Left ventricle myocardium superior (tissue), 1 donor: Measurements from ENCODE around the gene ACTL6B. TPM values are rescaled to one million over a fixed set of nuclear protein-coding genes. Genes with fewer than 3 reads are reported as not detected.

Source experiments
- ATAC-seq: fragments of 200-7000 bp; cut with Tn5 transposase; one replicate; pipeline ENCODE4 v1.9.1; 2020; ENCODE audit warnings: mild to moderate bottlenecking, moderate library complexity
- DNase-seq: peaks from one replicate; pipeline ENCODE4 v3.0.0-alpha.2; 2020
- intact Hi-C: fragments of 100-400 bp; cut with micrococcal nuclease; formaldehyde crosslinking; loops from one replicate; pipeline ENCODE4 v1.11.0; 2022
- total RNA-seq: library from RNA; stranded (reverse); fragmentation: NEBNext Ultra II Directional; extraction: Animal tissue kit (Norgen Biotek cat#: 25700); gene quantifications from one replicate; pipeline ENCODE4 v1.2.1, GENCODE V29; 2021
- donor health status: DM: no; HTN: yes; CAD: no; lungs with severe emphysema.

Gene ACTL6B
- total RNA-seq, 1 donor from 2014 or later = not detected

GRCh38 chr7:100685049-100685605, 28.9 kb upstream of the ACTL6B start:
- no peak for ATAC-seq
- DNase-seq = no peak
- intact Hi-C loops = no loop called here

DNA sequence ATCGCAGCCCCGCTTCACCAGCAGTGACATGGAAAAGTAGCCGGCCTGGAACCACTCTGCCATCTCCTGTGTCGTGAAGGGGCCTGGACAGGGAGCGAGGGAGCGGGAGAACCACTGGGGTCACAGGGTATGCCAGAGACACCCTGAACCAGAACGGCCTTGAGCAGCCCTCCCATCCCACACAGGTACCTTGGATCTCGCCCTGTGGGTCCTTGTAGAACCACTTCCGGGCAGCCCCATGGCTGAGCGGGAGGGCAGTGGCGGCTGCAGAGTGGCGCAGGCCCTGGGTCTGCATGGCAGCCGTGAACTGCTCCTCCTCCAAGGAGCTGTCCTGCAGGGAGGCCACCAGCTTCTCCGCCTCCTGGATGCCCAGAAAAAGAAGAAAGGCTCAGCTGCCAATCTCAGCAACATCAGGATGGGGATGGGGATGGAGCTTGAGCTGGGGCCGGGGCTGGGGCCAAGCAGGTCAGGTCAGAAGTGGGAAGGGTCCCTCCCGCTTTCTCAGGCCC, 28.3 kb upstream of the ACTL6B start:
- no peak for ATAC-seq
- intact Hi-C loops = no loop called here
- peak; percentile 20 for DNase-seq

- no peak for ATAC-seq
- intact Hi-C loops = no loop called here
- DNase-seq = no peak
Observed at GRCh38 chr7:100683659-100684533, 27.6 kb upstream of the ACTL6B start.

- intact Hi-C loops = no loop called here
- no peak for DNase-seq
Observed at GRCh38 chr7:100682991-100683658, 26.9 kb upstream of the ACTL6B start.

DNA sequence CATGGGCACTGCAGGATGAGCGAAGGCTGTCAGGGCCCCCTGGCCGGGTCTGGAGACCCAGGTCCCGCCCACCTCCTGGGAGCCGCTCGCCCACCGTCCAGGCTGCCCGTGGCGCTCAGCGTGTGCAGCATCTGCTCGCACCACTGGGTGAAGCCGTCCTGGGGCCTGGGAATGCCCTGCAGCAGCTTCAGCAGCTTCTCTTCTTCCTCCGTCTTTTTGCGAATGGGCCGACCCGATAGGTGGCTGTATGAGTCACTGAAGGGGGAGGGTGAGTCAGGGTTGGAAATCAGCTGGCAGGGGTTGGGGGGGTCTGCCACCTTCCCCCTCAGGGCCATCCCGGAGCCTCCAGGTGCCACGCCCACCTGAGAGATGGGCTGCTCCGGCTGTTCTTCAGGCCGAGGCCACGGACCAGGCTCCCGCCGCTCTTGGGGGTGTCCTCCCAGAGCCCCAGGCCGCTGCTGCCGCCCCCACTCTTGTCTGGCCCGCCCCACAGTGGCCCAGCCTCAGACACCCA, 26.0 kb upstream of the ACTL6B start:
- ATAC-seq (no peak), DNase-seq (no peak)
- intact Hi-C loops = no loop called here

More at GRCh38 chr7:100682991-100683658, 26.9 kb upstream of the ACTL6B start:
- no peak for ATAC-seq

GRCh38 chr7:100681491-100682227, 25.4 kb upstream of the ACTL6B start:
- no peak for ATAC-seq
- intact Hi-C loops = no loop called here
- peak; percentile 38 for DNase-seq

DNA sequence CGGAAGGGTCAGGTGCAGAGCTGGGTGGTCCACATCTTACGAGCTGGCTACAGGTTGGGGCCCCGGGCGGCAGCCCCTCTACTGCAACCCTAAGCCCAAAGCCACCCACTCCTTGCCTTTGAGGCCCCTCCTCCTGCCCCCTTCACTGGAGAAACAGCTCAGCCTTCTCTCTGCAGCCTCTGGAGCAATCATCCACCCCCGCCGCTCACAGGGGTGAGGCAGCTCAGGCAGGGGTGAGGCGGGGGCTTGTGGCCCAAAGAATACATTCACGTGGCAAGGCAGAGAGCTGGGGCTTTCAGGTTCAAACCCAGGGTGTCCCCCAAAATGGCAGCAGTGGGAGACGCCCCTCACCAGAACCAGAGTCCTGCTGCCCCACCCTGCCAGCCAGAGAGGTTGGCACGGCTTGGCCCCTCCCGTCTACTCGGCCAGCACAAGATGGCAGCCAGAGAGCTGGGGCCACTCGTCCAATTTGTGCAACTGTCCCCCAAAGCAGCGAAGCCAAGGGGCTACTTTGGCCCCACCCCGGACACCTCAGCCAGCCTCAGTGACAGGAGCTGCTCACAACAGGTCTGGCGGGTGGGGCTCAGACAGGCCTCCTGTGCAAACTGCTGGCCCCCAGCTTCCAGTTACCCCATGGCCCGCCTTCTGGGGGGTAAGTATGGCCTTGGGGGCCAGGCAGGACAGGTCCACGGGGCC, 24.5 kb upstream of the ACTL6B start:
- DNase-seq (peak; percentile 43), ATAC-seq (no peak)
- intact Hi-C loops = no loop called here

DNA sequence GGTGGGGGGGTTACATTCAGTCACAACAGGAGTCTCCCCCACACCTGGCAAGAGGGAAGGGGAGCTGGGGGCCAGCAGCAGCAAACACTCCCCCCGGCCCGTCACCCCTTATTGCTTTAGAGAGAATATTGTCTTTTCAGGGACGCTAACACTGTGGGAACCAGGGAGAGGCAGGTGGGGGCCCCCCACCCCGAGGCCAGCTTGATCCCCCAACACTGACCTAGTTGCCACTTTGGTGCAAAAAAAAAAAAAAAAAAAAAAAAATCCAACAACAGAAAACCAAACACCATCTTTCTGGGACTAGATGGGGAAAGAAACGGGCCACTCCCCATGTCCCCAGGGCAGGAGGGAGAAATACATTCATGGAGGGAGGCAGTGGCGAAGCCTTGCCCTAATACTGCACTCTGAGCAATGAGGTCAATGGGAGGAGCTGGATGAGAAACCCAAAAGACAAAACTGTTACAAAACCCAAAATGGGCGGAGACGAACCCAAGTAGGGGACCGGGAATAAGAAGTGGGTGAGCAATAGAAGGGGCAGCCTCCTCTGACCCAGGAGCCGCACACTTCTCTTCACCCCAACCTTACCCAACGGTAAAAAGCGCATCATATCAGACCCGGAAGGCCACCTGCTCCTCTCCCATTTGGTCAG, 23.8 kb upstream of the ACTL6B start:
- ATAC-seq (peak; percentile 48), DNase-seq (peak; percentile 61)
- intact Hi-C loops = no loop called here

- no peak for ATAC-seq
- DNase-seq = peak; percentile 37
Observed at GRCh38 chr7:100679129-100679926, 23.1 kb upstream of the ACTL6B start.

GRCh38 chr7:100678291-100678984, 22.2 kb upstream of the ACTL6B start:
- intact Hi-C loops = no loop called here
- no peak for ATAC-seq
- DNase-seq = peak; percentile 45

More at GRCh38 chr7:100679129-100679926, 23.1 kb upstream of the ACTL6B start:
- intact Hi-C loops = no loop called here

DNA sequence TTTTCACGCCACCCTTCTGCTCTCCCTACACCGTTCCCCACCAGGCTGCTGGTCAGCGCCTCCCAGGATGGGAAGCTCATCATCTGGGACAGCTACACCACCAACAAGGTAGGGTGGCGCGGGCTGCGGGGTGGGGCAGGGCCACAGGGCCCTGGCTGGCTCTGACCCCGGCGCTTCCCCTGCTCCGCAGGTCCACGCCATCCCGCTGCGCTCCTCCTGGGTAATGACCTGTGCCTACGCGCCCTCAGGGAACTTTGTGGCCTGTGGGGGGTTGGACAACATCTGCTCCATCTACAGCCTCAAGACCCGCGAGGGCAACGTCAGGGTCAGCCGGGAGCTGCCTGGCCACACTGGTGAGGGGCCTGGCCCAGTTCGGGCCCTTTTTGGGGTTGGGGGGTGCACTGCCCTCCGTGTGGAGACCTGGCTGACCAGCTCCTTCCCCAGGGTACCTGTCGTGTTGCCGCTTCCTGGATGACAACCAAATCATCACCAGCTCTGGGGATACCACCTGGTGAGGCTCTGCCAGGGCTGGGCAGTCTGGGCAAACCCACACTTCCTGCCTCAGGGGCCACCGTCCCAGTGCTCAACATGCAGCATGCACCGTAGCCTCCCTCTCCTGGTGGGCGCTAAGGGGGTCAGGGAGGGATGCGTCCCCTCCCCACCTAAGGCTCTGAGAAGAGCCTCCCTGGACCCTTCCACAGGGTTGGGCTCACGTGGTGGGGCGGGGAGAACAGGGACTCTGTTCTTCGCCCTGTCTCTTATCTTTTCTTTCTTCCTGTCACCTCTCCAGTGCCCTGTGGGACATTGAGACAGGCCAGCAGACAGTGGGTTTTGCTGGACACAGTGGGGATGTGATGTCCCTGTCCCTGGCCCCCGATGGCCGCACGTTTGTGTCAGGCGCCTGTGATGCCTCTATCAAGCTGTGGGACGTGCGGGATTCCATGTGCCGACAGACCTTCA, 21.3 kb upstream of the ACTL6B start:
- DNase-seq = peak; percentile 31
- intact Hi-C loops = no loop called here
- ATAC-seq = no peak

DNA sequence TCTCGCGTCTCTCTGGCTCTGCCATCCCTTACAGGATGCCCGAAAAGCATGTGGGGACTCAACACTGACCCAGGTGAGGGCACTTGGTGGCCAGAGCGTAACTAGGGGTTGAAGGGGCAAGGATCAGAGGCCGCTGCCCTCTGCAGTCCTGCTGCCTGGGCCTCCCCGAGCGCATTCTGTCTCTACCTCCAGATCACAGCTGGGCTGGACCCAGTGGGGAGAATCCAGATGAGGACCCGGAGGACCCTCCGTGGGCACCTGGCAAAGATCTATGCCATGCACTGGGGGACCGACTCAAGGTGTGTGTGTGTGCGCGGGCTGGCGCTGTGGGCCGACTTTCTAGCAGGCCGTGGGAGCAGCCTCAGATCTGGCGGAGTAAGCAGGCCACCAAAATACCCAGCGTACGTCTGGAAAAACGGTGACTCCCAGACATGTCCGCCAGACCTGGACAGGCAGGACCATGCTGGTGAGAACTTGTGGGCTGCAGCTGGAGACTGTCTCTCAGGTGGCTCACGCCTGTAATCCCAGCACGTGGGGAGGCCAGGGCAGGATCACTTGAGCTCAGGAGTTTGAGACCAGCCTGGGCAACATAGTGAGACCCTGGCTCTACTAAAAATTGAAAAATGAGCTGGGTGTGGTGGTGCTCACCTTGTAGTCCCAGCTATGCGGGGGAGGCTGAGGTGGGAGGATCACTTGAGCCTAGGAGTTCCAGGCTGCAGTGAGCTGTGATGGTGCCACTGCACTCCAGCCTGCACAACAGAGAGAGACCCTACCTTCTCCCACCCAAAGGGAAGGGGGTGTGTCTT, 20.5 kb upstream of the ACTL6B start:
- intact Hi-C loops = no loop called here
- DNase-seq = peak; percentile 45

GRCh38 chr7:100675581-100676350, 19.5 kb upstream of the ACTL6B start:
- peak; percentile 91 for DNase-seq
- ATAC-seq = peak; percentile 36
- intact Hi-C loops = no loop called here

More for the DNA sequence above, 20.5 kb upstream of the ACTL6B start:
- ATAC-seq = no peak

DNA sequence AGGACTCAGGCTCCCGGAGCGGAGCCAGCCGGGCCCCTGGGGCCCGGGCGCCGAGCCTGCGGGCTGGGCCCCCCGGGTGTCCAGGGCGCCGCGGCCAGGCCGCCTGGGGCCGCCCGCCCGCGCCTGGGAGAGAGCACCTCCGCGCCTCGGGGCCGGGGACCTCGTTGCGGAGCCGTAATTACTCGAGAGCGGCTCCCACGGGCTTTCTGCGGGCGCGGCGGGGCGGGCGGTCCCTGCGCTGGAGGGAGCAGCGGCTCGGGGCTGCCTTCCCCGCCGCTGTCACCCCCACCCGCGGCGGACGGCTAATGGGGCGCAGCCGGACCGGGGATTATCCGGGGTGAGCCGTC, 18.8 kb upstream of the ACTL6B start:
- DNase-seq = peak; percentile 61
- intact Hi-C loops = no loop called here
- ATAC-seq = peak; percentile 1
